Mesothelial cell of epicardium (in vitro differentiated cells): ENCODE data around the gene REM2. TPM values are rescaled to one million over a fixed set of nuclear protein-coding genes. Genes with fewer than 3 reads are reported as not detected.

ENCODE experiments used
- DNase-seq, 2 experiments: peaks; one replicate each; pipeline ENCODE4 v3.0.0; 2021; ENCODE audit warnings: low spot score in 2 of 2; ENCODE audit not compliant: unreplicated experiment in 2 of 2
- H3K27ac Mint-ChIP-seq: 2 replicates; pipeline ENCODE4 v1.8.0; 2021; ENCODE audit warnings: mixed read lengths
- H3K27me3 Mint-ChIP-seq: 2 replicates; pipeline ENCODE4 v1.8.0; 2021; ENCODE audit warnings: low read depth, mixed read lengths
- H3K36me3 Mint-ChIP-seq: 2 replicates; pipeline ENCODE4 v1.8.0; 2021; ENCODE audit warnings: mixed read lengths
- H3K4me1 Mint-ChIP-seq: 2 replicates; pipeline ENCODE4 v1.8.0; 2021; ENCODE audit warnings: mixed read lengths
- H3K4me3 Mint-ChIP-seq: 2 replicates; pipeline ENCODE4 v1.8.0; 2021; ENCODE audit warnings: mild to moderate bottlenecking, moderate library complexity, mixed read lengths
- H3K9me3 Mint-ChIP-seq: 2 replicates; pipeline ENCODE4 v1.8.0; 2021; ENCODE audit warnings: mixed read lengths
- CTCF ChIP-seq: fragments of 200-600 bp; sonication (generic); IDR thresholded peaks from one replicate; pipeline ENCODE4 v1.5.0; 2021; ENCODE audit warnings: antibody characterized with exemption; ENCODE audit not compliant: unreplicated experiment
- total RNA-seq: library from RNA; stranded (reverse); gene quantifications from 3 replicates; pipeline ENCODE4 v1.2.1, GENCODE V29; 2021

REM2 gene
- total RNA-seq, 1 donor from 2014 or later = 2.6 TPM

- Mint-ChIP-seq H3K36me3 (no peaks in the 10 kb centered on the region), H3K4me3 (no peak overlapping the region), H3K4me1 (no peaks in the 10 kb centered on the region), H3K27me3 (no peaks in the 10 kb centered on the region), H3K27ac (no peak overlapping the region), H3K9me3 (no peaks in the 10 kb centered on the region)
- DNase-seq = no peak
- no peak for TF ChIP-seq CTCF
Observed at GRCh38 chr14:22861651-22862050, 21.4 kb upstream of the REM2 start.

- H3K4me1 Mint-ChIP-seq = no peaks in the 10 kb centered on the region
- no peak overlapping the region for H3K4me3 Mint-ChIP-seq
- TF ChIP-seq CTCF = no peak
- H3K27ac Mint-ChIP-seq = no peak overlapping the region
- H3K36me3 Mint-ChIP-seq = no peaks in the 10 kb centered on the region
- no peak for DNase-seq
- no peaks in the 10 kb centered on the region for H3K27me3 Mint-ChIP-seq
- H3K9me3 Mint-ChIP-seq = no peaks in the 10 kb centered on the region
Observed at GRCh38 chr14:22864979-22865378, 18.0 kb upstream of the REM2 start.

- H3K4me3 Mint-ChIP-seq = no peak overlapping the region
- no peaks in the 10 kb centered on the region for H3K9me3 Mint-ChIP-seq
- peaks cover 5% of the 10 kb centered on the region for H3K4me1 Mint-ChIP-seq
- no peak for DNase-seq
- H3K27ac Mint-ChIP-seq = no peak overlapping the region
- H3K27me3 Mint-ChIP-seq = no peaks in the 10 kb centered on the region
- no peaks in the 10 kb centered on the region for H3K36me3 Mint-ChIP-seq
- TF ChIP-seq CTCF = no peak
Observed at GRCh38 chr14:22865424-22866405, 17.3 kb upstream of the REM2 start.

GRCh38 chr14:22866874-22867273 is 16.1 kb upstream of the REM2 start:
- TF ChIP-seq CTCF = no peak
- no peaks in the 10 kb centered on the region for H3K36me3 Mint-ChIP-seq
- no peak overlapping the region for H3K4me3 Mint-ChIP-seq
- H3K27me3 Mint-ChIP-seq = no peaks in the 10 kb centered on the region
- no peak for DNase-seq
- no peaks in the 10 kb centered on the region for H3K9me3 Mint-ChIP-seq
- H3K27ac Mint-ChIP-seq = no peak overlapping the region
- peaks cover 10% of the 10 kb centered on the region for H3K4me1 Mint-ChIP-seq

- TF ChIP-seq CTCF = no peak
- H3K9me3 Mint-ChIP-seq = no peaks in the 10 kb centered on the region
- peak overlapping the region; percentile 100 for H3K27ac Mint-ChIP-seq
- no peak for DNase-seq
- H3K4me3 Mint-ChIP-seq = peak overlapping the region; percentile 93
- peaks cover 18% of the 10 kb centered on the region for H3K4me1 Mint-ChIP-seq
- H3K27me3 Mint-ChIP-seq = no peaks in the 10 kb centered on the region
- peaks cover 10% of the 10 kb centered on the region for H3K36me3 Mint-ChIP-seq
Observed at GRCh38 chr14:22870811-22871223, 12.2 kb upstream of the REM2 start.
